IPS-18c (cell line): ENCODE results near the gene ZFHX3.
"Not testable (repeated sequence)": the region's sequence is repeated elsewhere in the genome, so short reads cannot be mapped to it uniquely, and the experiment has no call there.

Experiments
- H3K4me3 ChIP-seq: 2 replicates; pipeline ENCODE4 v1.7.0; 2013; ENCODE audit warnings: low read depth, mild to moderate bottlenecking, low read length, moderate library complexity; ENCODE audit not compliant: insufficient read depth
- H3K9me3 ChIP-seq: one replicate; pipeline ENCODE4 v1.6.1; 2013; ENCODE audit warnings: mild to moderate bottlenecking, low read length, moderate library complexity; ENCODE audit not compliant: control insufficient read depth, insufficient read depth

The ZFHX3 gene

GRCh38 chr16:73000020-73000906, 47.7 kb downstream of the ZFHX3 start:
- no peak overlapping the region for H3K4me3 ChIP-seq

GRCh38 chr16:72999541-73000019, 48.3 kb downstream of the ZFHX3 start:
- Histone ChIP-seq H3K9me3 (peaks cover 2% of the 10 kb centered on the region), H3K4me3 (no peak overlapping the region)

More at GRCh38 chr16:73000020-73000906, 47.7 kb downstream of the ZFHX3 start:
- peaks cover 2% of the 10 kb centered on the region for H3K9me3 ChIP-seq

GRCh38 chr16:72997141-72997542, 50.8 kb downstream of the ZFHX3 start:
- H3K4me3 ChIP-seq, result no peak overlapping the region

GRCh38 chr16:72996291-72997062, 51.5 kb downstream of the ZFHX3 start:
- no peak overlapping the region for H3K4me3 ChIP-seq
- peaks cover 2% of the 10 kb centered on the region for H3K9me3 ChIP-seq

More at GRCh38 chr16:72997141-72997542, 50.8 kb downstream of the ZFHX3 start:
- H3K9me3 ChIP-seq, result peaks cover 2% of the 10 kb centered on the region

- not testable (repeated sequence) for H3K9me3 ChIP-seq, H3K4me3 ChIP-seq
These were observed 52.1 kb downstream of the ZFHX3 start for GRCh38 chr16:72995882-72996270.

- Histone ChIP-seq H3K9me3 (no peaks in the 10 kb centered on the region), H3K4me3 (no peak overlapping the region)
These were observed 52.6 kb downstream of the ZFHX3 start for GRCh38 chr16:72995151-72995881.

GRCh38 chr16:72992142-72992601, 55.8 kb downstream of the ZFHX3 start:
- Histone ChIP-seq H3K9me3 (no peaks in the 10 kb centered on the region), H3K4me3 (no peak overlapping the region)

- H3K4me3 ChIP-seq, result no peak overlapping the region
- no peaks in the 10 kb centered on the region for H3K9me3 ChIP-seq
These were observed 56.3 kb downstream of the ZFHX3 start for GRCh38 chr16:72991644-72992043.

- H3K4me3 ChIP-seq, result no peak overlapping the region
These were observed 56.7 kb downstream of the ZFHX3 start for GRCh38 chr16:72991211-72991610.

GRCh38 chr16:72990571-72990970, 57.4 kb downstream of the ZFHX3 start:
- Histone ChIP-seq H3K4me3 (no peak overlapping the region), H3K9me3 (no peaks in the 10 kb centered on the region)

More at GRCh38 chr16:72991211-72991610, 56.7 kb downstream of the ZFHX3 start:
- H3K9me3 ChIP-seq, result no peaks in the 10 kb centered on the region

GRCh38 chr16:72989579-72990551, 58.1 kb downstream of the ZFHX3 start:
- no peaks in the 10 kb centered on the region for H3K9me3 ChIP-seq
- H3K4me3 ChIP-seq, result no peak overlapping the region

GRCh38 chr16:72989203-72989578, 58.7 kb downstream of the ZFHX3 start:
- not testable (repeated sequence) for H3K9me3 ChIP-seq, H3K4me3 ChIP-seq

GRCh38 chr16:72988569-72988968, 59.4 kb downstream of the ZFHX3 start:
- Histone ChIP-seq H3K4me3 (no peak overlapping the region), H3K9me3 (no peaks in the 10 kb centered on the region)

GRCh38 chr16:72987480-72987901, 60.4 kb downstream of the ZFHX3 start:
- no peaks in the 10 kb centered on the region for H3K9me3 ChIP-seq
- no peak overlapping the region for H3K4me3 ChIP-seq

- Histone ChIP-seq H3K4me3 (no peak overlapping the region), H3K9me3 (no peaks in the 10 kb centered on the region)
These were observed 61.9 kb downstream of the ZFHX3 start for GRCh38 chr16:72985995-72986394.
